Mesodermal cell (in vitro differentiated cells): ENCODE data around the gene CNOT6.

Source experiments
- H3K27ac ChIP-seq: 2 replicates; pipeline ENCODE4 v1.7.0; 2013; ENCODE audit warnings: mild to moderate bottlenecking, low read depth, low read length, moderate library complexity; ENCODE audit not compliant: severe bottlenecking
- H3K36me3 ChIP-seq: 2 replicates; pipeline ENCODE4 v1.7.1; 2013; ENCODE audit warnings: mild to moderate bottlenecking, low read length, moderate library complexity; ENCODE audit not compliant: control insufficient read depth, insufficient read depth
- H3K4me1 ChIP-seq: one replicate; pipeline ENCODE4 v1.7.1; 2013; ENCODE audit warnings: mild to moderate bottlenecking, low read length; ENCODE audit not compliant: insufficient read depth, control insufficient read depth, poor library complexity, severe bottlenecking
- H3K4me3 ChIP-seq: 2 replicates; pipeline ENCODE4 v1.7.0; 2013; ENCODE audit warnings: low read length, control low read depth, mild to moderate bottlenecking; ENCODE audit not compliant: insufficient read depth, poor library complexity, severe bottlenecking; ENCODE audit errors: extremely low read depth
- H3K9me3 ChIP-seq: 2 replicates; pipeline ENCODE4 v1.7.1; 2013; ENCODE audit warnings: mild to moderate bottlenecking, low read length, moderate library complexity; ENCODE audit not compliant: control insufficient read depth
- WGBS, 2 experiments: methylation state at CpG; one replicate each; pipeline ENCODE4 v1.1.5; 2013; ENCODE audit warnings: missing lambda C conversion rate in 2 of 2; ENCODE audit not compliant: insufficient coverage in 2 of 2; 5-methylcytosine and 5-hydroxymethylcytosine counted together

Gene CNOT6

GRCh38 chr5:180575571-180575970 lies 81.4 kb downstream of the CNOT6 start:
- H3K9me3 ChIP-seq: no peaks in the 10 kb centered on the region
- H3K4me1 ChIP-seq: no peaks in the 10 kb centered on the region
- H3K36me3 ChIP-seq: peaks cover 66% of the 10 kb centered on the region
- WGBS, 2 experiments: 100% methylated on average over 1 of the region's 2 CpGs
- no peak overlapping the region for H3K4me3 ChIP-seq
- H3K27ac ChIP-seq: no peak overlapping the region

DNA sequence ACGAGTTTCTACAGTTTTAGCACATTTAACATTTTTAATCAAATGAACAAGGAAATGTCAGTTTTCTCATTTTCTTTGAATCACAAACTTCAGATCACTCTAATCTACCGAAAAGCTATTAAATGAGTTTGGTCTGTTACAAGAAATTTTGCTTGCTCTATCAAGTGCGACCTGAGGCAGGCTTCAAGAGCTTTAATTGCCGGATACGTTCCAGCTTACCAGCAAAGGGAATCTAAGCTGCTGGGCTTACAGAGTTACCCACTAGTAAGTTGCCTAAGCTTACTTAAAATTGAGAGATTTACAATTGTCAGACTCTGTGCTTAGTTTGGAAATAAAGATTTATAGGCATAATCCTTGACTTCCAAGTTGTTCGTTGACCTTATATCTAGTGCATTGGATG lies 86.5 kb downstream of the CNOT6 start:
- no peaks in the 10 kb centered on the region for H3K4me1 ChIP-seq
- H3K36me3 ChIP-seq: peaks cover 26% of the 10 kb centered on the region
- H3K27ac ChIP-seq: no peak overlapping the region
- no peak overlapping the region for H3K4me3 ChIP-seq
- 95% methylated on average over 4 to 5 of the region's 6 CpGs for whole genome bisulfite sequencing, 2 experiments
- no peaks in the 10 kb centered on the region for H3K9me3 ChIP-seq

GRCh38 chr5:180583738-180584137 lies 89.6 kb downstream of the CNOT6 start:
- no peaks in the 10 kb centered on the region for H3K4me1 ChIP-seq
- no peak overlapping the region for H3K27ac ChIP-seq
- H3K4me3 ChIP-seq: no peak overlapping the region
- no CpG with 5 or more reads among the region's 2 CpGs for WGBS, 2 experiments
- peaks cover 3% of the 10 kb centered on the region for H3K36me3 ChIP-seq
- no peaks in the 10 kb centered on the region for H3K9me3 ChIP-seq

DNA sequence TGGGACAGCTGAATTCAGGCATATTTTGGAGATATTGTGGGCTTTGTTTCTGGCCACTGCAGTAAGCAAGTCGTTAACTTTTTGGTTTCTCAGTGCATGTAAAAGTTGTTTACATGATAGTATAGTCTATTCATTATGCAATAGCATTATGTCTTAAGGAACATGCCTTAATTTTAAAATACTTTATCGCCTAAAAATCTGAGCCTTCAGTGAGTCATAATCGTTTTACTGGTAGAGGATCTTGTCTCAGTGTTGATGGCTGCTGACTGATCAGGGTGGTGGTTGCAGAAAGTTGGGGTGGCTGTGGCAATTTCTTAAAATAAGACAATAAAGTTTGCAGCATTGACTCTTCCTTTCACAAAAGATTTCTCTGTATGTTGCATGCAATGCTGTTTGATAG lies 92.0 kb downstream of the CNOT6 start:
- Histone ChIP-seq H3K4me1 (no peaks in the 10 kb centered on the region), H3K27ac (no peak overlapping the region), H3K4me3 (no peak overlapping the region), H3K9me3 (no peaks in the 10 kb centered on the region), H3K36me3 (peaks cover 3% of the 10 kb centered on the region)
- WGBS, 2 experiments: 80 to 100% methylated on average over 1 of the region's 3 CpGs

GRCh38 chr5:180586870-180587269 lies 92.7 kb downstream of the CNOT6 start:
- H3K4me1 ChIP-seq: no peaks in the 10 kb centered on the region
- H3K36me3 ChIP-seq: peaks cover 3% of the 10 kb centered on the region
- no peaks in the 10 kb centered on the region for H3K9me3 ChIP-seq
- H3K4me3 ChIP-seq: no peak overlapping the region
- WGBS, 2 experiments: 93 to 95% methylated on average over 7 to 9 of the region's 10 CpGs
- H3K27ac ChIP-seq: no peak overlapping the region

DNA sequence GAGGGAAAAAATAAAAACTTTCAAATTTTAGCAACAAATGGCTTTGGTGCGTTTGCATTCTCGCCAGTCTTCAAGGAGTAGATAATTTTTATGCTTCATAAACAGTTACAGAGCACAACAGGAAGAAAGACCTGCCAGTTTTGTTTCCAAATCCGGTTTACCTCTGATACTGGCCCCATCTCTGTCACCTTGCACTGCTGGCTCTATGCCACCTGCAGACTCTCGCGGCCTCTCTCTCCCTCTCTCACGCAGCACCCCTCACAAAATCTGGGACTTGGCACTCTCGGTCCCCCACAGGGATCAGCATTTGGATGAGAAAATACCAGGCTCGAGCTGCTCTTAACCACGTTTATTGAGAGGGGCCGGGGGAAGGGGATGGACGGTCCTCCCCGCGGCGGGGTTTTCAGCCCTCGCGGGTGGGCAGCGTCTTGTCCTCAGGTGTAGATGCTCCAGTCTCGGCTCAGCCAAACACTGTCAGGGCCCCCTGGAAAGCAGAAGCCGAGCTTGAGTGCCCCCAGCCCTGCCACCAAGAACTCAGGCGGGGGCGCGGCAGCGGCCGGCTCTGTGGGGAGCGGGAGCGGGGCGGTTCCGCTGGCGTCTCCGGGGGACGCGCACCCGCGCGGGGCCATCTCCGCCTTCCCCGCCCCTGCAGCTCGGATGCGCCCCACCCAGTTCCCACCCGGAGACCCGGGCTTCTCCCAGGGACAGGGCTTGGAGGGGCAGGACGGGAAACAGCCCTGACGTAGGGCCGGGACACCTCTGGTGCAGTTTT lies 95.8 kb downstream of the CNOT6 start:
- 15 to 16% methylated on average over 42 to 43 of the region's 44 CpGs for WGBS, 2 experiments
- H3K4me3 ChIP-seq: peak overlapping the region; percentile 28
- H3K27ac ChIP-seq: no peak overlapping the region
- H3K9me3 ChIP-seq: no peaks in the 10 kb centered on the region
- no peaks in the 10 kb centered on the region for H3K4me1 ChIP-seq
- no peaks in the 10 kb centered on the region for H3K36me3 ChIP-seq

DNA sequence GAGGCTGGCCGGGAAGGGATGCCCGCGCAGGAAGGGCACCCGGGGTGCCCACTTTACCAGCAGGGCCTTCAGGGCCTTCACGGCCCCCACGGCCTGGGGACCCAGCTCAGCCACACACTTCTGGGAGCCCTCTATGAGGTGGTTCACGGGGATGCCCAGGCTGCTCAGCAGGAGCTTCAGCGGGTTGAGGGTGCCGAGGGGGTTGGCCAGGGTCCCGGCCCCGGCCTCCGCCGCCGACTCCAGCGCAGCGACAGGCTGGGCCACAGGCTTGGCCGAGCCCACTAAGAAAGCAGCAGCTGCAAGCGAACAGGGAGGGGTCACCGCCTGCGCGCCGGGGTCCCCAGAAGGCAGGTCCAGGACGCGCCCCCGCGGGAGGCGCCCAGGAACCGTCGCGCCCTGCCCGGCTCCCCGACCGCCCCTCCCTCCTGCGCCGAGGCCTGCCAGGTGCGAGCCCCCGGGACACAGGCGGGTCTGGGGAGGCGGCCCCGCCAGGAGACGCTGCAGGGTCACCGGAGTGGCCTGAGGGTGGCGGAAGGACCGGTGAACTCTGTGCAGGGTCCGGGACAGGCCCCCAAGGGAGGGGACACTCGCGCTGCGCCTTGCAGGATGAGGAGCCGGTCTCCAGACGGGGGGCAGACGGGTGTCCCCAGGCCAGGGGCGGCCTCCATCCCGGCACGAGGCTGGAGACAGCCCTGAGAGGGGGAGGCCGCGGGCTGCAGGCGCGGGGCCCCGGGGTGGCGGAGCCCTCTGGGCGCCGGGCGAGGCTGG lies 96.5 kb downstream of the CNOT6 start:
- Histone ChIP-seq H3K36me3 (no peaks in the 10 kb centered on the region), H3K27ac (no peak overlapping the region), H3K4me3 (peak overlapping the region; percentile 28), H3K9me3 (no peaks in the 10 kb centered on the region), H3K4me1 (no peaks in the 10 kb centered on the region)
- 6% methylated on average over 38 to 56 of the region's 63 CpGs for WGBS, 2 experiments

- no peaks in the 10 kb centered on the region for H3K4me1 ChIP-seq
- no peak within 1 kb of the TSS for H3K27ac ChIP-seq
- no peaks in the 10 kb centered on the region for H3K9me3 ChIP-seq
- whole genome bisulfite sequencing, 2 experiments: 9 to 16% methylated on average over 42 to 56 of the region's 60 CpGs
- peak within 1 kb of the TSS; percentile 28 for H3K4me3 ChIP-seq
- no peaks in the 10 kb centered on the region for H3K36me3 ChIP-seq
Observed at GRCh38 chr5:180591311-180591887, 97.2 kb downstream of the CNOT6 start, which contains the start of gene SCGB3A1. Gene SCGB3A1, minus strand, starts transcription at chr5:180591499. Its CDS starts 37 bp downstream, at chr5:180591462.

GRCh38 chr5:180592176-180592575 lies 98.0 kb downstream of the CNOT6 start:
- H3K4me3 ChIP-seq: no peak overlapping the region
- H3K9me3 ChIP-seq: no peaks in the 10 kb centered on the region
- H3K4me1 ChIP-seq: no peaks in the 10 kb centered on the region
- no peak overlapping the region for H3K27ac ChIP-seq
- H3K36me3 ChIP-seq: no peaks in the 10 kb centered on the region
- WGBS, 2 experiments: 67 to 80% methylated on average over 4 to 7 of the region's 10 CpGs

DNA sequence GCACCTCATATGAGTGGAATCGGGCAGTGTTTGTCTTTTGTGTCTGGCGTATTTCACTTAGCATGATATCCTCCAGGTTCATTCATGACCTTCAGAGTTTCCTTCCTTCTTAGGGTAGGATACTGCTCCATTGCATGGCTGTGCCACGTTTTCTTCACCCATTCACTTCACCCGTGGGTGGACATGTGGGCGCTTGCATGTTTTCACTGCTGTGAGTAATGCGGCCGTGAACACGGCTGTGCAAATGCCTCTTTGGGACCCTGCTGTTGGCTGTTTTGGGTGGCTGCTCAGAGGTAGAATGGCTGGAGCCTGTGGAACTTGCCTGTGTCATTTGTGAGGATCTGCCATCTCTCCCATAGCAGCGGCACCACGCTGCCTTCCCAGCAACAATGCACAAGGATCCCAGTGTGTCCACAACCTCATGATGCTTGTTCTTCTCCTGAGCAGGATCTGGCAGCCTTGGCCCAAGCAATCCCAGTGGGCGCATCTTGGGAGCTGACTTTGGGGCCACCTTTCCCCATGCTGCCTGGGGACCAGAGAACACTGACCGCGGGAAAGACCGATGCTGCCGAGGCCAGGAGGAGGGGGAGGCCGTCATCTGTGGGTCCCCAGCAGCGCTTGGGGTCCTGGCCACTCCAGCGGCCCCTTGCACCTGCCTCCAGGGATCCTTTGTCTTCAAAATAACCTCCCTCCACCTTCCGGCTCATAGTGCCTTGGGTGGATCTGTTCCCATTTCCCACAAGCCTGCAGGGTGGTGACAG lies 99.4 kb downstream of the CNOT6 start:
- WGBS, 2 experiments: 91% methylated on average over 14 to 16 of the region's 19 CpGs
- Histone ChIP-seq H3K4me3 (no peak overlapping the region), H3K9me3 (no peaks in the 10 kb centered on the region), H3K4me1 (no peaks in the 10 kb centered on the region), H3K36me3 (no peaks in the 10 kb centered on the region), H3K27ac (no peak overlapping the region)
